HG03025 (cell line): ENCODE measurements around the gene TUBA3E.
"Not testable (repeated sequence)": the region's sequence is repeated elsewhere in the genome, so short reads cannot be mapped to it uniquely, and the experiment has no call there.

Experiments used
- ATAC-seq: cut with Tn5 transposase; IDR thresholded peaks from one replicate; pipeline ENCODE4 v1.9.1; 2021; ENCODE audit warnings: mild to moderate bottlenecking, moderate library complexity; ENCODE audit not compliant: unreplicated experiment, low FRiP score

Gene TUBA3E

GRCh38 chr2:130165293-130166016 lies 32.8 kb downstream of the TUBA3E start:
- ATAC-seq = no peak

- ATAC-seq = no peak
Measured at GRCh38 chr2:130162968-130163367, 35.3 kb downstream of the TUBA3E start.

- ATAC-seq = not testable (repeated sequence)
Measured at GRCh38 chr2:130162486-130162885, 35.8 kb downstream of the TUBA3E start.

GRCh38 chr2:130160838-130161705 lies 37.2 kb downstream of the TUBA3E start:
- ATAC-seq = not testable (repeated sequence)

- ATAC-seq = no peak
Measured at GRCh38 chr2:130160131-130160530, 38.1 kb downstream of the TUBA3E start.

- not testable (repeated sequence) for ATAC-seq
Measured at GRCh38 chr2:130159376-130159775, 38.9 kb downstream of the TUBA3E start.

GRCh38 chr2:130158631-130159030 lies 39.6 kb downstream of the TUBA3E start:
- no peak for ATAC-seq

- ATAC-seq = peak; percentile 55
Measured at GRCh38 chr2:130157825-130158514, 40.3 kb downstream of the TUBA3E start.

- ATAC-seq = peak; percentile 41
Measured at GRCh38 chr2:130157354-130157753, 40.9 kb downstream of the TUBA3E start.

- ATAC-seq = no peak
Measured at GRCh38 chr2:130156624-130157004, 41.6 kb downstream of the TUBA3E start.

- ATAC-seq = not testable (repeated sequence)
Measured at GRCh38 chr2:130155956-130156623, 42.1 kb downstream of the TUBA3E start.

- ATAC-seq = no peak
Measured at GRCh38 chr2:130154773-130155765, 43.2 kb downstream of the TUBA3E start.

- not testable (repeated sequence) for ATAC-seq
Measured at GRCh38 chr2:130154423-130154770, 43.8 kb downstream of the TUBA3E start.

GRCh38 chr2:130153721-130154422 lies 44.4 kb downstream of the TUBA3E start:
- ATAC-seq = not testable (repeated sequence)

GRCh38 chr2:130152816-130153595 lies 45.2 kb downstream of the TUBA3E start:
- ATAC-seq = no peak

- ATAC-seq = not testable (repeated sequence)
Measured at GRCh38 chr2:130152136-130152815, 46.0 kb downstream of the TUBA3E start.

- ATAC-seq = not testable (repeated sequence)
Measured at GRCh38 chr2:130151145-130151512, 47.1 kb downstream of the TUBA3E start.
